ENCODE data around the gene ABTB2. TPM values are rescaled to one million over a fixed set of nuclear protein-coding genes. Genes with fewer than 3 reads are reported as not detected.

The ABTB2 gene
- total and polyA plus RNA-seq, 9 of the 15 experiments (the other 6 are each of a cell fraction or from before 2014, with no cell fraction given) = 0.03 to 0.18 (median 0.12) TPM; not detected in 2

GRCh38 chr11:34242037-34242625, 115.7 kb downstream of the ABTB2 start (continued):
- TF ChIP-seq MGA (IDR thresholded peaks at IDR 0.05) (peak; percentile 72), CCNT2 (IDR thresholded peaks at IDR 0.05; ENCODE audit: borderline replicate concordance, extremely low read depth, insufficient read length, low read depth, low read length) (no peak), SMAD3 (CRISPR knock-in tag; conservative IDR thresholded peaks at IDR 0.05) (no peak), NRF1 (conservative IDR thresholded peaks at IDR 0.05 in 1 of 2, IDR thresholded peaks at IDR 0.05 in 1 of 2) (no peak; a peak in 1 of 4 replicates), ETS2 (tag; IDR thresholded peaks at IDR 0.05; ENCODE audit: borderline replicate concordance, poor library complexity, severe bottlenecking) (no peak), HSF4 (CRISPR knock-in tag; IDR thresholded peaks at IDR 0.05; ENCODE audit: borderline replicate concordance) (no peak), DPF2 (IDR thresholded peaks at IDR 0.05) (peak; percentile 84; the same call in 1 of the 2 replicates), IFI16 (CRISPR knock-in tag; IDR thresholded peaks at IDR 0.05) (no peak), DEAF1 (CRISPR knock-in tag; IDR thresholded peaks at IDR 0.05) (no peak), CEBPG (CRISPR knock-in tag; IDR thresholded peaks at IDR 0.05) (no peak), CEBPG (tag; conservative IDR thresholded peaks at IDR 0.05 in 1 of 2, IDR thresholded peaks at IDR 0.05 in 1 of 2) (no peak), BRD9 (IDR thresholded peaks at IDR 0.05; ENCODE audit: low read depth, partially characterized antibody) (no peak), USF1 (CRISPR knock-in tag; IDR thresholded peaks at IDR 0.05) (peak; percentile 34), L3MBTL2 (IDR thresholded peaks at IDR 0.05) (peak; percentile 75)

All from K562 (cell line).